ENCODE data around the gene OPCML.

The OPCML gene

GRCh38 chr11:132770829-132771530 is 761.3 kb downstream of the OPCML start:
- no peak for DNase-seq

DNA sequence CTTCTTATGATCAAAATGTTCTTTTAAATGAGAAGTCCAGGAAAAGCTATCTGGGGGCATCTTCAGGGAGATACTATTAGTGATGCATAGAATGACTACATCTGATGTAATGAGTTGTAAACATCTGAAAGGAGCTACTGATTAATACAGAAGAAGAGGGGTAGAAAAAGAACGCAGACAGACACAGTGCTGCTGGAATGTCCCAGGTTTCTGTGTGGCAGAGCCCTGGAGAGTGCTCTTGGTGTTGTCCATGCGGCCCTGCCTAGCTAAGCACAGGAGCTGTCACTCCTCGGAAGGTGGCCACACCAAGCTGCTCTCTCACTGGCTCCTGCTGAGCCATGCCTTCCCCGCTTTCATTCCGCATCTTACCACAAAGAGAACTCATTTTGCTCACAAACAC is 768.8 kb downstream of the OPCML start:
- DNase-seq = no peak

DNA sequence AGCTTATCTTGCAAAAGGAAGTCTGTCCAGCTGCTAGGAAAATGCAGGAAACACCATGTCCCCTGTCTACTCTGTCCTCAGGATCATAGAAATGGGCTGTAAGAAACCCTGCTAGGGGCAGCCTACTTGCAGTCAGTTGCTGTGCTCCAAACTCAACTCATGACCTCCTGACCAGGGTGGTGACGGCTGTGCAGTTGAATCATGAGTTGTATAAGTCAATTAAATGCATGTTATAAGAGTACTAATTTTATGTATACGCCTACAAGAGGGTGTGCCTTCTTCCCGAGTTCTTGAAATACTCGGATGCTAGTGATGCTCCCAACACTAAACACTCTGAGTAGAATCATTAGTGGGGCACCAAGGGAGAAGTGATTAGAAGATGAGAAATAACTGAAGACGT is 776.4 kb downstream of the OPCML start:
- no peak for DNase-seq

GRCh38 chr11:132751516-132752250 is 780.6 kb downstream of the OPCML start:
- DNase-seq = no peak

- no peak for DNase-seq
Observed at GRCh38 chr11:132746305-132746704, 786.0 kb downstream of the OPCML start.

- no peak for DNase-seq
Observed at GRCh38 chr11:132745306-132745705, 787.0 kb downstream of the OPCML start.

- no peak for DNase-seq
Observed at GRCh38 chr11:132744771-132745170, 787.5 kb downstream of the OPCML start.

GRCh38 chr11:132743601-132744000 is 788.7 kb downstream of the OPCML start:
- no peak for DNase-seq

GRCh38 chr11:132742929-132743328 is 789.4 kb downstream of the OPCML start:
- no peak for DNase-seq

DNA sequence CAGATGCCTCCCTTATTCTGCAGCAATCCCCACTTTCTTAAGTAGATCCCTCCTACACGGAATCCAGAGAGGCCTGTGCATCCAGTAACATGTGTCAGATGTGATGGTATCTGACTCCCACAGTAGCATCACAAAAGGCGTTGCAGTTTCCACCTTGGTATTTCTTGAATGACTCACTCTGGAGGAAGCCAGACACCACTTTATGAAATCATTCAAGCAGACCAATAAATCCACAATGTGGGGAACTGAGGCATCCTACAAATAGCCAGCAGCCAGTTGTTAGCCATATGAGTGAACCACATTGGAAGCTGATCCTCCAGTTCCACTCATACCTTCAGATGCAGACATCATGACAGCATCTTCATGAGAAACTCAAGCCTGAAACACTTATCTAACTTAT is 798.1 kb downstream of the OPCML start:
- DNase-seq = no peak

- no peak for DNase-seq
Observed at GRCh38 chr11:132728026-132728425, 804.3 kb downstream of the OPCML start.

GRCh38 chr11:132721526-132721925 is 810.8 kb downstream of the OPCML start:
- DNase-seq = no peak

- DNase-seq = no peak
Observed at GRCh38 chr11:132719684-132720083, 812.6 kb downstream of the OPCML start.

- no peak for DNase-seq
Observed at GRCh38 chr11:132718711-132719671, 813.3 kb downstream of the OPCML start.

GRCh38 chr11:132717824-132718223 is 814.5 kb downstream of the OPCML start:
- DNase-seq = no peak

DNA sequence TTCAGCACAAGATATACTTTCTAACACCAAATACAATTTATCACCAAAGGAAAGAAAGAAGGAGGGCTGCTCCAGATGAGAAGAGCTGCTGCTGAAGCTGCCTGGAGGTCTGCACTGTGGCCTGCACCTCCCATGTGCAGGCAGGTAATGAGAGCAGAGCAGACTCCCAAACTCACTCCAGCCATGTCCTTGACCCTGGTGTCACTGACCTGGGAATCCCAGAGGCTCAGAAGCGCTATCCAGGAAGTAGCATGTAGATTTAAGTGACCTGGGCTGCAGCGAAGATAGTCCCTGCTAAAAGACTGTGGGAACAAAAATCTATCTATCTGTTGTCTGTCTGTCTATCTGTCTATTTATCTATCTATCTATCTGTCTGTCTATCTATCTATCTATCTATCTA is 816.3 kb downstream of the OPCML start:
- no peak for DNase-seq

- no peak for DNase-seq
Observed at GRCh38 chr11:132714859-132715440, 817.4 kb downstream of the OPCML start.

- DNase-seq = no peak
Observed at GRCh38 chr11:132712466-132712865, 819.8 kb downstream of the OPCML start.

GRCh38 chr11:132704781-132705375 is 827.4 kb downstream of the OPCML start:
- no peak for DNase-seq

DNA sequence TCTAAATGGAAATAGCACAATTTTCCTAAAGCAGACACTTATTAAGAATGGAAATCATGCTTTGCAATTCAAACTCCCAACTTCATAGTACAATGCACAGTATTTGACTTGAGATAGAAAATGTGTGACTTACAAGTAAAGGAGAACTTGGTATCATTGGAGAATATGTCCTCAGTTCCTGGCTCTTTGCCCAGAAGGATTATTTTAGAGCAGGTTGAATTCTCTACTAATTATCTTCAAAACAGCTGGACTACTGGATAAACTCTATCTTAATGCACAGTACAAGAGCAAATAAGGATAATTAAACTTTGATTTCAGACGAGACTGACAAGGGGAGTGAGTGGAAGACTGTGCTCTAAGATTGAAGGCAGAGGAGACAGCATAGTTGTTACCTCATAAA is 839.4 kb downstream of the OPCML start:
- DNase-seq = no peak

- DNase-seq = no peak
Observed at GRCh38 chr11:132691848-132692550, 840.3 kb downstream of the OPCML start.

GRCh38 chr11:132686886-132687285 is 845.4 kb downstream of the OPCML start:
- no peak for DNase-seq

Measured in NCI-H446 (cell line).